GM19023 (cell line): ENCODE measurements around the gene TEX12.
"Not testable (repeated sequence)": the region's sequence is repeated elsewhere in the genome, so short reads cannot be mapped to it uniquely, and the experiment has no call there.

Source experiments
- ATAC-seq: cut with Tn5 transposase; IDR thresholded peaks from one replicate; pipeline ENCODE4 v1.9.1; 2021; ENCODE audit warnings: mild to moderate bottlenecking, moderate library complexity; ENCODE audit not compliant: unreplicated experiment

The TEX12 gene

DNA sequence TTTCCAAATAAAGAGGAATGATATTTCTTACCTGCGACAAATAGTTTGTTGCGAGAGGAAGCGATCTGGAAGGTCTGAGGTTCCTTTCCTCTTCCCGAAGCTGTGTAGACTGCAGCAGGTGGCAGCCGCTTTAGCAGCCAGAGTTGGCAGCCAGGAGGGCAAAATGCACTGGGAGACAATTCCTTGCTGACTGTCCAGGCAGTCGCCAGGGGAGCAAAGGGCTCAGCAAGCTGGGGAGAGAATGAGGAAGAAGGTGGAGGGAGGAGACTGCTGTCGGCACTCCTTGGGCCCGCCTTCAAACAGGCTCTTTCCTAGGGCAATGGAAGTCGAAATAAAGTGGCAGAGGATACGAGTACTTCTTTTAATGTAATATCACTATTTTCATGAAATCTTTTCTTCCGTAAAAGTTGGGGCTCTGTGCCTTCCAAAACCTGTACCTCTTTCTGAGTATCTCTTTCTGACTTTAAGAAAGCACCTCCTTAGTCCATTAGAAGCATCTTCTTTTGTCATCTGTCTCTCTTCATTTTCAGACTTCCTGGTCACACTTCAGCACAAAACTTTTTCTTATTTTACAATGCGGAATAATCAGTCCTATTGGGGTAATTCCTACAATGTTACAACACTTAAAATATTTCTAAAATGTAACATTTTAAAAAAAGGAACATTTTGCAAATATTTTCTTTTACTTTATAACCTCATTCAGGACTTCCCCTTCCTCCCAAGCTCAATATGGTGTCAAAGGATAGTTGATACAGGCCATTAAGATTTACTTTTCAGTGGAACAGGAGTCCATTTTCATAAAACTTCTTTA is 3.1 kb upstream of the TEX12 start, which contains the start of gene IL18:
TSS of gene IL18 (minus strand) at position 220 of the 811 bp plus-strand sequence. CDS start 9,041 bp downstream, outside the sequence.
- no peak for ATAC-seq

DNA sequence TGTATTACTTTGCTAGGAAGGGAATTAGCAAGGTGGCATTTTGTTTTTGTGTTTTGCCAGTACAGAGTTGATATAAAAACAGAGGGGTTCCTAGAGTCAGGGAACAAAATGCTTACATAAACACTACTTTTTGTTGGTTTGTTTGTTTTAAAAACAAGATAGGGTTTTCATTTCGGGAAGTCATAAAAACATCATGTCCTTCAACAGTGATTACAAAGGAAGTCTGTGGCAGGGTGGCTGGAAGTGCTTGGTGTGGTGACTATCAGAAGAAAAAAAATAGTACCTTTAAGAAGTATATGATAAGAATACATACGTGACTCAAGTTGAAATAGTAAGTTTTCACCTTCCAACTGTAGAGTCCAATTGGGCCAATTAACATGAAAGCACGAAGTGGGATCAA is 2.1 kb upstream of the TEX12 start:
- ATAC-seq: no peak

DNA sequence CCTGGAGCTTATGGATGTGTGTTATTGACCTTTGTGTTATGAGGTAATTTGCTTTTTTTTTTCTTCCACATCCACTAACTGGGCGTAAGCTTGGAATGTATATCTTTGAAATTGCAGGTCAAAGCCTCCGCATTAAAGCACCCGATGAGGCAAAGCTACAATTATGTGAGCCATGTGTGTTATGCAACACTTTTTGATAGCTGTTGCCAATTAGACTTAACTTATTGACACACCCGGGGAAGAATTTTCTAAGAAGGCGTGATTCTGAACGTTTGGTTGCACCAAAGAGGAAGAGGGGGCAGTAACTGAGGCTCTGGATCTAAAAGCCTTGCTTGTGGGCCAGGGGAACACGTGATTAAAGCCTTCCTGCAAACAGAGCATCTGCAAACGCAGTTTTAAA is 610 bp upstream of the TEX12 start:
- ATAC-seq: no peak

DNA sequence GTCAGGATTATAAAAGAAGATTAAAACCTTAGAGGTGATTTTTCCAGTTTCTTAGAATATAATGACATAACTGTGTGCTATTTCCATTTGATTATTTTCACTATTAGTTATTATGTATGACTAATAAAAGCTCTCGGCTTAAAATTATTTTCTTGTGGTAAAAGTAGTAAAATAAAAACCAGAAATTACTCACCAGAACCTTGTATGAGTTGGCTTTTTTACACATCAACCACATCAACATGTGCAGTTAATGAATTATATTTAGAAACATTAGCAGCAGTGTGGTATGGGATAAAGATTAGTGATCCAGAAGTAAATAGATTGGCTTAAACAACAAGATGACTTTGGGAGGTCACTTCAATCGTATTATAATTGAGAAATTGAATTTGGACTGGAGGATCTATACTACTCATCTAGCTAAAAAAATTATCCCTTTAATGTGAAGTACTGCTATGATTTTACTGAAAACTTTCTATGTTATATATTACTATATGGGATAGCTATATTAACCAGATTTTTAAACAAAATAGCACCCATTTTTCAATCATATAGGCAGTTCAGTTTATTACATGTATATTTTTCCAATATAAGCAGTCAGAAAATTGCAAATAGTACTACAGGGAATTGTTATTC is 5.3 kb downstream of the TEX12 start:
- no peak for ATAC-seq

DNA sequence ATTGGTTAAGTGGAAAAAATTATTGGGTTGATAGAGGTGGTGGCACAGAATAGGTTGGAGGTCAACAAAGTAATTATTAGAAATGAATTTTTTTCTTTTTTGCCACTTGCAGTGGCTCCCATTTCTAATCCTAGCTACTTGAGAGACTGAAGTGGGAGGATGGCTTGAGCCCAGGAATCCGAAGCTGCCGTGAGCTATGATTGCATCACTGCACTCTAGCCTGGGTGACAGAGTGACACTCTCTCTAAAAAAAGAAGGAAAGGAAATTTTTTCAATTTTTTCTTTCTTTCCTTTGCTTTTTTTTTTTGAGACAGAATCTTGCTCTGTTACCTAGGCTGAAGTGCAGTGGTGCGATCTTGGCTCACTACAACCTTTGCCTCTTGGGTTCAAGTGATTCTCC is 6.0 kb downstream of the TEX12 start:
- no peak for ATAC-seq

DNA sequence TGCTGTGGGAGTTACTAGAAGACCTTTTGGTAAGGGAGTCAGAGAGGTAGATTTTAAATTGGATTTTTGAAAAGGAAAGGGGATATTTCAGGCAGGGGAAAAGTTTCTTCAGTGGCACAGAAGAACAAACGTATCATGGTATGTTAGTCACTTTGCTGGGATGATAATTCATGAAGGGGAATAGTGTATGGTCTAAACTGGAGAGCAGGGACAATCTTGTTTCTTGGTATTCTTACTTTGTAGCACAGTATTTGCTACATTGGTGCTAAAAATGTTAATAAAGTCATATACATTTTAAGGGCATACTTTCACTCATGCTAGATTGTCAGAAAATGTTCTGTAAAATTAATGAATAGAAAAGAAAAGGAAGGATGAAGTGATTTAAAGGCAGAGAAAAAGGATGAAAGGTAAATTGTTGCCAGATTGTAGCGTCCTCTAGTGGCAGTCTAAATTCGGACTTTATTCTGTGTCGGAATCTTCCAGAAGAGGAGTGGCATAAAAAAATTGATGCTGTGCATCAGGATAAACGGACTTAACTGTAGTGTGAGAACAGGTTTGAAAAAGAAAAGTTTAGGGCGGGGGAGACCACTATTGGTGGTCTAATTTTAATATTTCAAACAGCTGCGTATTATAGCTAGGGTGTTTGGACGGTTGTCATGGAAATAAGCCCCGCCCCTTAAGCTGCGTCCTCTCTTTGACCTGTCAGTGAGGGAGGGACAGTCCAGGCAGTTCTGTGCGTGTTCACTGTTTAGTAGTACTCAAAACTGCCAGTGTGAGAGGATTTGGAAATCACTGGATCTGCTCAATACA is 7.8 kb downstream of the TEX12 start, which contains the start of gene BCO2:
TSS of gene BCO2 (plus strand) at position 724 of the 810 bp plus-strand sequence. CDS start 90 bp downstream, outside the sequence.
- peak; percentile 65 for ATAC-seq

DNA sequence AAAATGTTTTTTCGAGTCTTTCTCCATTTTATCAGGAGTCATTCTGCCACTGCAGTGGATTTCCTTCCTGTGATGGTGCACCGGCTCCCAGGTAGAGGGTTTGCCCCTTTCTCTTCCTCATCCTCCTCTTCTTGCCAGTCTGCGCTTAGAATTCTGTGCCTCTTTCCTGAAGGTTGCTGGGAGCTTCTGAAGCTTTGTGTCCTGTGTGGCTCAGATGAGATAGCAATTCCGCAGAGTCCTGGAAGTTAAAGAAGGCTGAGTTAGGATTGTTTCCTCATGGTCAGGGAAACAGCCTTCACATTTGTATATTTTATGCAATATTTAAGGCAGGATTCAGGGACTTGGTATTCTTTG is 8.4 kb downstream of the TEX12 start:
- ATAC-seq: no peak

DNA sequence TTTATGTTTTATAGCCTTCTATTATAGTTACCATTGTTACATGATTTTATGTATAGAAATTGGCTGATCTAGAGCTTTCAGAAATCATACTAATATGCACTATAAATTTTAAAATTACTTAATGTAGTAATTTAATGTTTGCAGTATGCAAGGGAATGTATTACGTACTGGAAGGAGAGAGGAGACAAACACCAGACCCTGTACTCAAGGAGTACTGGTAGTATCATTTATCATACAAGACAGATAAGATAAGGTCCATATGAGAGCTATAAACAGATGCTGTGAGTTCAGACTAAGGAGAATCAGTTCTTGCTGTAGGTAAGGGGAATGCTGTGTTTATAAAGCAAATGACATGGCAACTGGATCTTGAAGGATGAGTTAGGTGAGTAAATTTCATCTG is 8.9 kb downstream of the TEX12 start:
- ATAC-seq: no peak

DNA sequence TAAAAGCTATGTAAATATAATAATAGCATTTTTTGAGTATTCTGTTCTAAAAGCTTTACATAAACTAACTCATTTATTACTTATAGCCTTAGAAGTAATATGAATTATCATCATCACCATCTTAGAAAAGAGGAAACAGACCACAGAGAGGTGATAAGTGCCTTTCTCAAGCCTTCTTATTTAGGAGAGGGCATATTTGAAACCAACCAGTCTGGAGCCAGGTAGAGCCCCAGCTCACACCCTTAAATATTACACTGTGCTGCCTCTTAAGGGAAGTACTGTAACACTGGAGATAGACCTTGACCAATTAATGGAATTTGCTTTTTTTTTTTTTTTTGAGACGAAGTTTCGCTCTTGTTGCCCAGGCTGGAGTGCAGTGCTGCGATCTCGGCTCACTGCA is 10.4 kb downstream of the TEX12 start:
- no peak for ATAC-seq

DNA sequence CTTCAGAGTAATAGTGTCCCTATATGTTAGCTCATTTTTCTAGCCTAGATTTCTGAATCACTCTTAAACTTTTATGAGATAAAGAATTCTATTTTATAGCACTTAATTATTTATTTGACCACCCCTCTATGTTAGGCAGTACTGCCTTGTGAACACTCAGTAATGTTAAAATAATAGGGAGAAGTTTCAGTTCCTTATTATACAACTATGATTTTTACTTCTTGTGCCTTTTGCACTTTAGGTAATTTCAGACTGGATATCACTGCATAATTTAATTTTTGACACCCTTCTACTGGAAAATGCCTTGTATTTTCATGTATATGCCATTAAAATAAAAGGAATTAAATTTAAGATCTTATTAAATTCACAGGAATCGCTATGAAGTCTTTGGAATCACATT is 11.3 kb downstream of the TEX12 start:
- no peak for ATAC-seq

DNA sequence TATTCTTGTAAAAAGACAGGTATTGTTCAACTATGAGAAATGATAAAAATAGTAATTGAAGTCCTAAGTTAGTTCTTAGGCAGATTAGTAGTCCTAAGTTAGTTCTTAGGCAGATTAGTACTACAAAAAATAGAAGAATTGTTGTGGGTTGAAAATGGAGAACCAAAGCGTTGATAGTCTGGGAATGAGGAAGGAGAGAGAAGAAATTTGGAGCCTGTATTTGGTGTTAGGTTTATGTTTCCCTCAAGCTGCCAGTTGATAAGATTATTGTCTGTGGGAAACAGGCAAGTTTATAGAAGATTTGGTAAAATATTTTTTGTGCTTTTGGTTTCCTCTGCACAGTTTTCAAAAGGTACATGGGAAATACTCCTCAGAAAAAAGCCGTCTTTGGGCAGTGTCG is 11.8 kb downstream of the TEX12 start:
- ATAC-seq: no peak

DNA sequence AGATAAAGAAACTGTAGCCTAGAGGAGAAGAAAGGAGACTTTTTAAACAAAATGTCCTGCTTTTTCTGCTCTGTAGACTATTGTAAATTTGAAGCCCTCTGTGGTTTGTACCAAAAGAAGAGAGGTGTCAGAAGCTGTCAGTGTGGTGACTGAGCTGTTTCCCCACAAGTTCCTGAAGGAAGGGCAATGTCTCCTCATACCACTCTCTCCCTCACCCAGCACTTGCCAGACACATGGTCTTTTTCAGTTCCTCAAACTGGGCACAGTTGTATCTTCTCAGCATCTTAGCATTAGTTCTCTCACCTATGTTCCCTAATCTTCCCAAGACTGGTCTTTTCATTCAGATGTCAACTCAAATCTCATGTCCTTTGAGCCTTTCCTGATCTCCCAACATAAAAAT is 12.4 kb downstream of the TEX12 start:
- no peak for ATAC-seq

DNA sequence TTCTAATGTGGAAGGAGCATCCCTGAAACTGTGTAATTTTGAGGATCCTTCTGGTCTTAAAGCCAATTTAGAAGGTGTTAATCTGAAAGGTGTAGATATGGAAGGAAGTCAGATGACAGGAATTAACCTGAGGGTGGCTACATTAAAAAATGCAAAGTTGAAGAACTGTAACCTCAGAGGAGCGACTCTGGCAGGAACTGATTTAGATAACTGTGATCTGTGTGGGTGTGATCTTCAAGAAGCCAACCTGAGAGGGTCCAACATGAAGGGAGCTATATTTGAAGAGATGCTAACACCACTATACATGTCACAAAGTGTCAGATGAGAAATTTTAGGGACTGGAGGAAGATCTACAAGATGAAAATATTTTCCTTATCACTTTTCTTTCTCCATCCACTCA is 15.7 kb downstream of the TEX12 start:
- ATAC-seq: no peak

DNA sequence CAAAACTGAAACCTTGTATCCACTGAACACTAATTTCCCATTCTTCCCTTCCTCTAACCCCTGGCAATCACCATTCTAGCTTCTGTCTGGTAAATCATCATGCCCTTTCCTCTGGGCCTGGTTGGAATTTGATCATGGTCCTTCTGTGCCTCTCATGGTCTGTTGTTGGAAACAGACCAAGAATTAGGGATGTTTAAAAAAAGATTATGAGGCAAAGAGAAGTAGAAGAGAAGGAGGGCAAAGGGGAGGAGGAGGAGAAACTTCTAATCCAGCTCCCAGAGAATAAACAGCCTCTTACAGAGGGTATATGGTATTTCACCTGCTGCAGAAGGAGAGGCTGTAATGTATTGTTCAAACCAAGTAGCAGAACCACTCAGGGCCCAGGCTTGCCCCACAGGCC is 18.7 kb downstream of the TEX12 start:
- ATAC-seq: no peak

DNA sequence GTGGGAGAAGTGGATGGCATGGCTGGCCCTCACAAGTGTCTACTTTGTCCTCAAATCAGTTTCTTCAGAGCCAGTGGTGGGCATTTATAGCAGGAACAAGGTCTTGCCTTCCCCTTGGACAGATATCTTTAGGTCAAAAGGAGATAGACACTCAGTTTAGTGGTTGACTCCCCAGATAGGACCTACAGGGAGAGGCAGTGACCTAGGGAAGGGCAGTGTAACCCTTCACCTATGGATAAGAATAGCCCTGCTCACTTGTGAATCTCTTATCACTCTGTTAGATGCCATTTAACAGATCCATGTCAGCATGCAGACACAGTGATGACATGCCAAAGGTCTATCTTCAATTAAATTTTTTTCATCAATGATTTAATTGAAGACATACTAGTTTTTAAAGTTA is 19.1 kb downstream of the TEX12 start:
- ATAC-seq: no peak

DNA sequence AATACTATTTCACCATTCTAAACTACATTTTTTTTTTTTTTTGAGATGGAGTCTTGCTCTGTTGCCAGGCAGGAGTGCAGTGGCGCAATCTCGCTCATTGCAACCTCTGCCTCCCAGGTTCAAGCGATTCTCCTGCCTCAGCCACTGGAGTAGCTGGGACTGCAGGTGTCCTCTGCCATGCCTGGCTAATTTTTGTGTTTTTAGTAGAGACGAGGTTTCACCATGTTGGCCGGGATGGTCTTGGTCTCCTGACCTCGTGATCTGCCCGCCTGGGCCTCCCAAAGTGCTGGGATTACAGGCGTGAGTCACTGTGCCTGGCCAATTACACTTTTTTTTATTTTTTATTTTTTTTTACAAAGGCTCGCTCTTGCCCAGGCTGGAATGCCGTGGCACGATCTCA is 27.9 kb downstream of the TEX12 start:
- ATAC-seq: not testable (repeated sequence)

DNA sequence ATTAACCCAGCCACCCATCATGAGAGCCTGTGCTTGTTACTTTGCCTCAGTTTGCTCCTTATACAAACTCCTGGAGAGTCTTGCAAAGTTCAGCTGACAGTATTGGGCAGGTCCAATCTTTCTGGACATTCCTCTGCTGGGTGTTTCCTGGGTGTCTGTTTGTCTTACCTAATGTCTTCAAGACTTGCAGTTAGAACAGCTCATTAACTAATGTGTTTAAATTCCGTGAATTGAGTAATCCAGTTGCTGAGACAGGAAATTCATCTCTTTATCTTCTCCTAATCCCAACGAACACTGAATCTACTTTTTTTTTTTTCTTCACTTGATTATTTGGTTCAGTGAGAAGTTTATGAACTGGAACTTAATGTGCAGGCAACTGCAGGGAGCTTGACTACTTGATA is 28.8 kb downstream of the TEX12 start:
- ATAC-seq: no peak

DNA sequence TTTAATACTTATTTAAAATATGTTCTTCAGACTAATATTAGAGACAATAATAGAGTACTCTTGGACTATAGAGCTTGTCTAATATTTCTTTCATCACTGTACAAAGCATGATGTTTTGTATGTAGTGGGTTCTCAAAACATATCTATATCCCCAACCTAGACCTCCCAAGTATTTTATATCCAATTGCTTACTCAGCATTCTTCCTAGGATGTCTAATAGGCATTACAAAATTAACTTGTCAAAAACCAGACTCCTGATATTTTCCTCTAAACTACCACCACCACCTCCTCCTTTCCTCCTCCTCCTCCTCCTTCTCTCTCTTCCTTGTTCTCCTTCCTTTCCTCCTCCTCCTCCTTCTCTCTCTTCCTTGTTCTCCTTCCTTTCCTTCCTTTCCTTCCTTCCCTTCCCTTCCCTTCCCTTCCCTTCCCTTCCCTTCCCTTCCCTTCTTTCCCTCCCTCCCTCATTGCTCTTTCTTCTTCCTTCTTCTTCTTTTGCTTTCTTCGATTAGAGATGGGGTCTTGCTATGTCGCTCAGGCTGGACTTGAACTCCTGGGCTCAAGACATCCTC is 29.4 kb downstream of the TEX12 start:
- no peak for ATAC-seq

DNA sequence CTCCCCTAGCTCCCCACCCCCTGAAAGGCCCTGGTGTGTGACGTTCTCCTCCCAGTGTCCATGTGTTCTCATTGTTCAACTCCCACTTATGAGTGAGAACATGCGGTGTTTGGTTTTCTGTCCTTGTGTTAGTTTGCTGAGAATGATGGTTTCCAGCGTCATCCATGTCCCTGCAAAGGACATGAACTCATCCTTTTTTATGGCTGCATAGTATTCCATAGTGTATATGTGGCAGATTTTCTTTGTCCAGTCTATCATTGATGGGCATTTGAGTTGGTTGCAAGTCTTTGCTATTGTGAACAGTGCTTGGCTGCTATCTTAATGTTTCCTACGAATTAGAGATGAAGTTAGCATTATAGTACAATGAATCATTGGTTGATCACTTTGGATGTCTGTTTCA is 31.9 kb downstream of the TEX12 start:
- not testable (repeated sequence) for ATAC-seq

DNA sequence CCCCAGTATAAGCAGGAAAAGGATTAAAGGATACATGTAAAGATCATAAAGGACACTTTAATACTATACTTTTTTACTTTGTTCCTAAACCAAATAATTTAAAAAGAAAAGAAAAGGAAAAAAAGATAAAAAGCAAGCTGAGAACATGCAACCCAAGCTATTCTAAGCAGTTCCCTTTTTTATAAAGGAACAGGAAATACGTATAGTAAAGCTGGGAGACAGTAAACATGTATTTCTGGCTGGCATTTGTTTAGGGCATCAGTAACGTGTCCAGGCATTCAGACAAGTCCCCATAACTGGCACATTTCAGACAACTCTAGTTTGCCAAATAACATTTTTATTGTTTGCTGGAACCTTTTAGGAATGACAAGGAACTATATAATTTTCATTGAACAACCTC is 33.1 kb downstream of the TEX12 start:
- no peak for ATAC-seq

DNA sequence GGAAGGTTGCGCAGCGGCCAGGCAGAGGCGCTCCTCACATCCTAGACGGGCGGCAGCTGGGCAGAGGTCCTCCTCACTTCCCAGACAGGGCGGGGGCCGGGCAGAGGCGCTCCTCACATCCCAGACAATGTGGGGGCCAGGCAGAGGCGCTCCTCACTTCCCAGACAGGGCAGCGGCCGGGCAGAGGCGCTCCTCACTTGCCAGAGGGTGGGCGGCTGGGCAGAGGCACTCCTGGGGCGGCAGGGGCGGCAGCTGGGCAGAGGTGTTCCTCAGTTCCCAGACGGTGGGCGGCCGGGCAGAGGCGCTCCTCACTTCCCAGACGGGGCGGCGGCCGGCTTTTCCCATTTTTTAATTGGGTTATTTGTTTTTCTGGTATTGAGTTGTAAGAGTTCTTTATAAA is 38.9 kb downstream of the TEX12 start:
- ATAC-seq: no peak
